GM23338 (cell line): ENCODE data around the gene KRTAP20-2. TPM values are rescaled to one million over a fixed set of nuclear protein-coding genes. Genes with fewer than 3 reads are reported as not detected.

Experiments used
- ATAC-seq: fragments of 200-7000 bp; cut with Tn5 transposase; 3 replicates; pipeline ENCODE4 v1.9.1; 2020
- DNase-seq: peaks from one replicate; pipeline ENCODE4 v3.0.0-alpha.2; 2015; ENCODE audit warnings: low spot score
- H2AFZ ChIP-seq: fragments of 200-600 bp; sonication (generic); 2 replicates; pipeline ENCODE4 v1.8.0; 2016; ENCODE audit warnings: antibody characterized with exemption, mild to moderate bottlenecking, moderate library complexity
- H3F3A ChIP-seq: fragments of 200-600 bp; sonication (generic); replicated peaks from 2 replicates; pipeline ENCODE4 v1.8.0; 2017; ENCODE audit warnings: antibody characterized with exemption, mixed run types, low read depth
- H3K27ac ChIP-seq: fragments of 200-600 bp; sonication (generic); 2 replicates; pipeline ENCODE4 v1.6.1; 2016; ENCODE audit warnings: low read depth
- H3K27me3 ChIP-seq: fragments of 200-600 bp; sonication (generic); 2 replicates; pipeline ENCODE4 v1.8.0; 2016; ENCODE audit warnings: mild to moderate bottlenecking, mixed run types, moderate library complexity; ENCODE audit not compliant: insufficient read depth
- H3K36me3 ChIP-seq: fragments of 200-600 bp; sonication (generic); 2 replicates; pipeline ENCODE4 v1.8.0; 2016; ENCODE audit warnings: mild to moderate bottlenecking; ENCODE audit not compliant: insufficient read depth
- H3K4me1 ChIP-seq: fragments of 200-600 bp; sonication (generic); 2 replicates; pipeline ENCODE4 v1.8.0; 2016; ENCODE audit warnings: mild to moderate bottlenecking, moderate library complexity; ENCODE audit not compliant: insufficient read depth
- H3K4me2 ChIP-seq: fragments of 200-600 bp; sonication (generic); 2 replicates; pipeline ENCODE4 v1.7.1; 2017; ENCODE audit warnings: mixed run types
- H3K4me3 ChIP-seq: fragments of 200-600 bp; sonication (generic); 2 replicates; pipeline ENCODE4 v1.6.1; 2016; ENCODE audit warnings: mixed run types
- H3K79me2 ChIP-seq: fragments of 200-600 bp; sonication (generic); replicated peaks from 2 replicates; pipeline ENCODE4 v1.8.0; 2017; ENCODE audit warnings: mild to moderate bottlenecking; ENCODE audit not compliant: insufficient read depth
- H3K9me2 ChIP-seq: fragments of 200-600 bp; sonication (generic); 2 replicates; pipeline ENCODE4 v1.8.0; 2017; ENCODE audit not compliant: insufficient read depth
- H4K20me1 ChIP-seq: fragments of 200-600 bp; sonication (generic); replicated peaks from 2 replicates; pipeline ENCODE4 v1.8.0; 2017; ENCODE audit warnings: mild to moderate bottlenecking; ENCODE audit not compliant: insufficient read depth
- H3K27ac Mint-ChIP-seq: 2 replicates; pipeline ENCODE4 v1.8.0; 2020; ENCODE audit warnings: inconsistent platforms, mild to moderate bottlenecking, moderate library complexity, mixed read lengths
- H3K27me3 Mint-ChIP-seq: 3 replicates; pipeline ENCODE4 v1.8.0; 2022; ENCODE audit warnings: low read depth, mild to moderate bottlenecking, moderate library complexity, mixed read lengths, inconsistent platforms; ENCODE audit not compliant: insufficient read depth, poor library complexity
- H3K36me3 Mint-ChIP-seq: 3 replicates; pipeline ENCODE4 v1.8.0; 2021; ENCODE audit warnings: low read depth, mild to moderate bottlenecking, inconsistent platforms, moderate library complexity, mixed read lengths
- H3K4me1 Mint-ChIP-seq: 3 replicates; pipeline ENCODE4 v1.8.0; 2020; ENCODE audit warnings: mild to moderate bottlenecking, inconsistent platforms, mixed read lengths
- H3K4me3 Mint-ChIP-seq: 3 replicates; pipeline ENCODE4 v1.8.0; 2021; ENCODE audit warnings: moderate library complexity, mild to moderate bottlenecking, inconsistent platforms, mixed read lengths
- H3K9me3 Mint-ChIP-seq: 3 replicates; pipeline ENCODE4 v1.8.0; 2020; ENCODE audit warnings: moderate library complexity, mild to moderate bottlenecking, inconsistent platforms, mixed read lengths
- ETS1 ChIP-seq: IDR thresholded peaks from 2 replicates; pipeline ENCODE4 v1.6.1; 2016; ENCODE audit warnings: antibody characterized with exemption
- ZNF331 ChIP-seq: fragments of 250-450 bp; sonication (Bioruptor Pico); IDR thresholded peaks from 2 replicates; pipeline ENCODE4 v1.5.0; 2020; ENCODE audit warnings: low read depth, mild to moderate bottlenecking, moderate library complexity
- ZNF462 ChIP-seq: fragments of 250-450 bp; sonication (Bioruptor Pico); IDR thresholded peaks from 2 replicates; pipeline ENCODE4 v1.5.0; 2020; ENCODE audit warnings: mild to moderate bottlenecking, moderate library complexity
- polyA plus RNA-seq: library from polyadenylated mRNA; unstranded; fragments of >200 nt; fragmentation: Nextera tagmentation; extraction: Ambion mirVana; gene quantifications from 2 replicates; pipeline ENCODE4 v1.2.1, GENCODE V29; 2016
- total RNA-seq: library from RNA; depleted of rRNA; stranded (reverse); fragments of >200 nt; shearing (Covaris generic); gene quantifications from 2 replicates; pipeline ENCODE4 v1.2.3, GENCODE V29; 2014

The KRTAP20-2 gene
- total and polyA plus RNA-seq, 2 experiments from 2014 or later: not detected

GRCh38 chr21:30668776-30669175 lies 33.8 kb downstream of the KRTAP20-2 start:
- H3K9me2 ChIP-seq: peaks cover 8% of the 10 kb centered on the region; the same call in 1 of the 2 replicates
- Mint-ChIP-seq H3K4me1 (peaks cover 6% of the 10 kb centered on the region; the same call in 2 of the 3 replicates), H3K36me3 (peaks cover 6% of the 10 kb centered on the region; the same call in 2 of the 3 replicates), H3K9me3 (peaks cover 5% of the 10 kb centered on the region; the same call in 2 of the 3 replicates), H3K4me3 (no peak overlapping the region), H3K27me3 (no peaks in the 10 kb centered on the region), H3K27ac (no peak overlapping the region)
- TF ChIP-seq ZNF331 (CRISPR knock-in tag): no peak
- 0 out of 2 replicates have a peak, but pooled peaks have one; percentile 36 for TF ChIP-seq ZNF462 (CRISPR knock-in tag)
- TF ChIP-seq ETS1: no peak
- ATAC-seq: no peak
- no peak overlapping the region for H3K4me3 ChIP-seq
- no peaks in the 10 kb centered on the region for H3K4me1 ChIP-seq
- H3K36me3 ChIP-seq: no peaks in the 10 kb centered on the region
- no peaks in the 10 kb centered on the region for H3F3A ChIP-seq
- DNase-seq: no peak
- H3K4me2 ChIP-seq: no peak overlapping the region
- H3K27me3 ChIP-seq: no peaks in the 10 kb centered on the region
- H4K20me1 ChIP-seq: no peaks in the 10 kb centered on the region
- no peaks in the 10 kb centered on the region for H3K79me2 ChIP-seq
- H2AFZ ChIP-seq: 0 out of 2 replicates have a peak overlapping the region, but pooled peaks have one; percentile 12
- H3K27ac ChIP-seq: no peak overlapping the region
